ENCODE results near the gene KPNB1.

The KPNB1 gene

GRCh38 chr17:47636273-47637030 is 13.3 kb upstream of the KPNB1 start:
- Histone ChIP-seq H3K36me3 (ENCODE audit: control insufficient read depth, insufficient read depth, low read length) (peaks cover 23% of the 10 kb centered on the region), H3K4me3 (ENCODE audit: extremely low read depth, insufficient read depth, low read length, poor library complexity, severe bottlenecking) (no peak overlapping the region), H3K9me3 (ENCODE audit: control insufficient read depth, low read length) (no peaks in the 10 kb centered on the region), H3K4me1 (ENCODE audit: control insufficient read depth, insufficient read depth, low read length, poor library complexity, severe bottlenecking) (no peaks in the 10 kb centered on the region), H3K27ac (ENCODE audit: low read depth, low read length, severe bottlenecking) (no peak overlapping the region)
- 100% methylated on average over 1 to 2 of the region's 2 CpGs for WGBS, 2 experiments (ENCODE audit: insufficient coverage in 2 of 2)

DNA sequence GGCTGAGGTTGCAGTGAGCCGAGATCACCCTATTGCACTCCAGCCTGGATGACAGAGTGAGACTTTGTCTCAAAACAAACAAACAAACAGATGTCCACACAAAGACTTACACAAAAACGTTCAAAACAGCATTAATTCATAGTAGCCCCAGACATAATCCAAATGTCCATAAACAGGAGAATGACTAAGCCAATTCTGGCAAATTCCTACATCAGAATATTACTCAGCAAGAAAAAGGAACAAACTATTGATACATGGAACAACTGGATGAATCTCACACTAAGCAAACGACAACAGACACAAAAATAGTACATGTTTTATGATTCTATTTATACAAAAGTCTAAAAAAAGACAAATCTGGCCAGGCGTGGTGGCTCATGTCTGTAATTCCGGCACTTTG is 10.8 kb upstream of the KPNB1 start:
- Histone ChIP-seq H3K27ac (ENCODE audit: low read depth, low read length, severe bottlenecking) (no peak overlapping the region), H3K9me3 (ENCODE audit: control insufficient read depth, low read length) (no peaks in the 10 kb centered on the region), H3K36me3 (ENCODE audit: control insufficient read depth, insufficient read depth, low read length) (peaks cover 19% of the 10 kb centered on the region), H3K4me1 (ENCODE audit: control insufficient read depth, insufficient read depth, low read length, poor library complexity, severe bottlenecking) (no peaks in the 10 kb centered on the region), H3K4me3 (ENCODE audit: extremely low read depth, insufficient read depth, low read length, poor library complexity, severe bottlenecking) (no peak overlapping the region)
- 74 to 84% methylated on average over 2 to 4 of the region's 5 CpGs for WGBS, 2 experiments (ENCODE audit: insufficient coverage in 2 of 2)

GRCh38 chr17:47640076-47640475 is 9.6 kb upstream of the KPNB1 start:
- Histone ChIP-seq H3K4me1 (ENCODE audit: control insufficient read depth, insufficient read depth, low read length, poor library complexity, severe bottlenecking) (no peaks in the 10 kb centered on the region), H3K36me3 (ENCODE audit: control insufficient read depth, insufficient read depth, low read length) (peaks cover 17% of the 10 kb centered on the region), H3K4me3 (ENCODE audit: extremely low read depth, insufficient read depth, low read length, poor library complexity, severe bottlenecking) (no peak overlapping the region), H3K27ac (ENCODE audit: low read depth, low read length, severe bottlenecking) (no peak overlapping the region), H3K9me3 (ENCODE audit: control insufficient read depth, low read length) (no peaks in the 10 kb centered on the region)
- no CpG with 5 or more reads among the region's 3 CpGs for WGBS, 2 experiments (ENCODE audit: insufficient coverage in 2 of 2)

- Histone ChIP-seq H3K4me3 (ENCODE audit: extremely low read depth, insufficient read depth, low read length, poor library complexity, severe bottlenecking) (no peak overlapping the region), H3K36me3 (ENCODE audit: control insufficient read depth, insufficient read depth, low read length) (peaks cover 11% of the 10 kb centered on the region), H3K27ac (ENCODE audit: low read depth, low read length, severe bottlenecking) (no peak overlapping the region), H3K9me3 (ENCODE audit: control insufficient read depth, low read length) (no peaks in the 10 kb centered on the region), H3K4me1 (ENCODE audit: control insufficient read depth, insufficient read depth, low read length, poor library complexity, severe bottlenecking) (no peaks in the 10 kb centered on the region)
- WGBS, 2 experiments (ENCODE audit: insufficient coverage in 2 of 2): 81 to 88% methylated on average over 3 to 4 of the region's 4 CpGs
These were observed 8.5 kb upstream of the KPNB1 start for GRCh38 chr17:47641202-47641601.

- H3K36me3 ChIP-seq (ENCODE audit: control insufficient read depth, insufficient read depth, low read length): no peaks in the 10 kb centered on the region
- no peak overlapping the region for H3K27ac ChIP-seq (ENCODE audit: low read depth, low read length, severe bottlenecking)
- no peaks in the 10 kb centered on the region for H3K4me1 ChIP-seq (ENCODE audit: control insufficient read depth, insufficient read depth, low read length, poor library complexity, severe bottlenecking)
- WGBS, 2 experiments (ENCODE audit: insufficient coverage in 2 of 2): 100% methylated on average over 1 of the region's 2 CpGs
- H3K9me3 ChIP-seq (ENCODE audit: control insufficient read depth, low read length): no peaks in the 10 kb centered on the region
- H3K4me3 ChIP-seq (ENCODE audit: extremely low read depth, insufficient read depth, low read length, poor library complexity, severe bottlenecking): no peak overlapping the region
These were observed 6.6 kb upstream of the KPNB1 start for GRCh38 chr17:47643116-47643515.

DNA sequence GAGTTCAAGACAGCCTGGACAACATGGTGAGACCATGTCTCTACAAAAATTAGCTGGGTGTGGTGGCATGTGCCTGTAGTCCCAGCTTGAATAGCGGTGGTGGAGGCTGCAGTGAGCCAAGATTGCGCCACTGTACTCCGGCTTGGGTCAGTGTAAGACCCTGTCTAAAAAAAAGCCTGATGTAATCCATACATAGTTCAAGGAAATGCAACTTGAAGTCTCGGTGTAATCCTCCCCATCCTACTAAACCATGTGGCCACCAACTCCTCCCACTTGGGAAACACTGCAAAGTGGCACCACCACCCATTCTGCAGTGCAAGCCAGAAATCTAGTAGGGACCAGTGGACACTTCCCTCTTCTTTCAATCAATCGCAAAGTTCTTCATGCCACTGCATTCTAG is 5.4 kb upstream of the KPNB1 start:
- H3K27ac ChIP-seq (ENCODE audit: low read depth, low read length, severe bottlenecking): no peak overlapping the region
- H3K4me3 ChIP-seq (ENCODE audit: extremely low read depth, insufficient read depth, low read length, poor library complexity, severe bottlenecking): no peak overlapping the region
- no peaks in the 10 kb centered on the region for H3K9me3 ChIP-seq (ENCODE audit: control insufficient read depth, low read length)
- H3K36me3 ChIP-seq (ENCODE audit: control insufficient read depth, insufficient read depth, low read length): no peaks in the 10 kb centered on the region
- WGBS, 2 experiments (ENCODE audit: insufficient coverage in 2 of 2): 78 to 94% methylated on average over 3 to 5 of the region's 5 CpGs
- H3K4me1 ChIP-seq (ENCODE audit: control insufficient read depth, insufficient read depth, low read length, poor library complexity, severe bottlenecking): no peaks in the 10 kb centered on the region

DNA sequence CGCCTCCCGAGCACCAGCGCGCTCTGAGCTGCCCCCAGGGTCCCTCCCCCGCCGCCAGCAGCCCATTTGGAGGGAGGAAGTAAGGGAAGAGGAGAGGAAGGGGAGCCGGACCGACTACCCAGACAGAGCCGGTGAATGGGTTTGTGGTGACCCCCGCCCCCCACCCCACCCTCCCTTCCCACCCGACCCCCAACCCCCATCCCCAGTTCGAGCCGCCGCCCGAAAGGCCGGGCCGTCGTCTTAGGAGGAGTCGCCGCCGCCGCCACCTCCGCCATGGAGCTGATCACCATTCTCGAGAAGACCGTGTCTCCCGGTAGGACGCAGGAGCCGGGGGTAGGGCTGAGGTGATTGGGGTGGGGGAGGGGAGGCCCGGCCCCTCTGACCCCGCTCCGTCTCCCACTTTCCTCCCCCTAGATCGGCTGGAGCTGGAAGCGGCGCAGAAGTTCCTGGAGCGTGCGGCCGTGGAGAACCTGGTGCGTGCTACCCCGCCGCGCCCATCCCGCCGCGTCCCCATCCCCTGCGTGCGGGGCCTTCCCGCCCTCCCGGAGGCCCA is 329 bp downstream of the KPNB1 start:
- H3K36me3 ChIP-seq (ENCODE audit: control insufficient read depth, insufficient read depth, low read length): peaks cover 45% of the 10 kb centered on the region
- peak overlapping the region; percentile 58 for H3K27ac ChIP-seq (ENCODE audit: low read depth, low read length, severe bottlenecking)
- WGBS, 2 experiments (ENCODE audit: insufficient coverage in 2 of 2): 0% methylated on average over 10 of the region's 48 CpGs; no CpG with 5 or more reads in 1 of the 2 experiments
- peaks cover 16% of the 10 kb centered on the region for H3K4me1 ChIP-seq (ENCODE audit: control insufficient read depth, insufficient read depth, low read length, poor library complexity, severe bottlenecking)
- no peaks in the 10 kb centered on the region for H3K9me3 ChIP-seq (ENCODE audit: control insufficient read depth, low read length)
- peak overlapping the region; percentile 66 for H3K4me3 ChIP-seq (ENCODE audit: extremely low read depth, insufficient read depth, low read length, poor library complexity, severe bottlenecking)

DNA sequence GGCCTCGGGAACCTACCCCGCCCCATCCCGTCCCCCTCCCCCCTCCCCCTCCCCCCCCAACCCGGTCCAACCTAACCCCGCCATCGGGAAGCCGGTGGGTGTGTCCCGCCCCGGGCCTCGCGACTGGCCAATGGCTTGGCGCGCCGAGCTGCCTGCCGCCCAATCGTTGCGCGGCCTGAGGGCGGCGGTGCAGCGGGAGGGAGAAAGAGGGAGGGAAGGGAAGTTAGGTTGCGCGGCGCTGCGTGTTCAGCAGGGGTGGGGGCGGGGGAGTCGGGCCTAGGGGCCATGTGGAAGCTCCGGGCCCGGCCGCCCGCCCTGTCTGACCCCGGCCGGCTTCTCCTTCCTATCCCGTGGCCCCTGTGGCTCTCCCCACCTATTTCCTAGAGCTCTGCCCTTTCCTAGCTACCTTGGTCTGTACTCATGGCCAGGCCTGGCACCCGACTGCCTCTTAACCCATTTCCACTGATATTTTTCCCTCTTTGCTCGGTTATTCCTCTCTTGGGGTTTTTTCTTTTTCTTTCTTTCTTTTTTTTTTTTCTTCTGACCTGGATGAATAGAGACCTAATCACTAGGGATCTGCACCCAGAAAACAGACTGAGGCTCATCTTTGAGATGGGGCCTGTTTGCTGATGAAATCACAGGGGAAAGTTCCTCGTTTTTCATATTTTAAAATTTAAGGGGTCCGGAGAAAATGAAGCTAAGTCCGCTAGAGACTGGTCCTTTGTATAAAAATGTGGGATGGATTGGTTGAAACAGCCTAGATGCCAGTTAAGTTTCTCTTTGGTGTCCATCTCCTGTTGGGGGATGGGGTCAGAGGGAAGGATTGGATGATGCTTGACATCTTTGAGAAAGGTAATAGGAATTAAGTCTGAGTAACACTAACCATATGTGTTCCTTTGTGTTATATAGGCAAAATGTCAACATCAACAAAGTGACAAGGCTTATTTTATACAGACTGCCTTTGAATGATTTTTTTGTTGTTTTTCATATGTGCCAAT is 1.1 kb downstream of the KPNB1 start:
- H3K4me3 ChIP-seq (ENCODE audit: extremely low read depth, insufficient read depth, low read length, poor library complexity, severe bottlenecking): peak overlapping the region; percentile 66
- peaks cover 53% of the 10 kb centered on the region for H3K36me3 ChIP-seq (ENCODE audit: control insufficient read depth, insufficient read depth, low read length)
- peaks cover 16% of the 10 kb centered on the region for H3K4me1 ChIP-seq (ENCODE audit: control insufficient read depth, insufficient read depth, low read length, poor library complexity, severe bottlenecking)
- H3K9me3 ChIP-seq (ENCODE audit: control insufficient read depth, low read length): no peaks in the 10 kb centered on the region
- peak overlapping the region; percentile 51 for H3K27ac ChIP-seq (ENCODE audit: low read depth, low read length, severe bottlenecking)
- WGBS, 2 experiments (ENCODE audit: insufficient coverage in 2 of 2): 2% methylated on average over 11 to 28 of the region's 39 CpGs

GRCh38 chr17:47651704-47652103 is 2.0 kb downstream of the KPNB1 start:
- Histone ChIP-seq H3K4me1 (ENCODE audit: control insufficient read depth, insufficient read depth, low read length, poor library complexity, severe bottlenecking) (peaks cover 16% of the 10 kb centered on the region), H3K27ac (ENCODE audit: low read depth, low read length, severe bottlenecking) (no peak overlapping the region), H3K4me3 (ENCODE audit: extremely low read depth, insufficient read depth, low read length, poor library complexity, severe bottlenecking) (peak overlapping the region; percentile 66), H3K36me3 (ENCODE audit: control insufficient read depth, insufficient read depth, low read length) (peaks cover 62% of the 10 kb centered on the region), H3K9me3 (ENCODE audit: control insufficient read depth, low read length) (no peaks in the 10 kb centered on the region)
- WGBS, 2 experiments (ENCODE audit: insufficient coverage in 2 of 2): 55 to 86% methylated on average over 1 of the region's 2 CpGs

DNA sequence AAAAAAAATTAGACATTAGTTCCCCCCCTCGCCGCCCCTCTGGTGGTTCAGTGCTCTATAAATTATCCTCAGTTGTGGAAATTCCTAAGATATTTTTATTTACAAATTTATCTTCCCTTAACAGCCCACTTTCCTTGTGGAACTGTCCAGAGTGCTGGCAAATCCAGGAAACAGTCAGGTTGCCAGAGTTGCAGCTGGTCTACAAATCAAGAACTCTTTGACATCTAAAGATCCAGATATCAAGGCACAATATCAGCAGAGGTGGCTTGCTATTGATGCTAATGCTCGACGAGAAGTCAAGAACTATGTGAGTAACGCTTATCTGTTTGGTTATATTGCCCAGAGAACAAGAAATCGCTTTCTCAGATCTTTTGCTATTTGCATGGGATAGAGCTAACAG is 2.9 kb downstream of the KPNB1 start:
- 95 to 96% methylated on average over 3 to 4 of the region's 6 CpGs for WGBS, 2 experiments (ENCODE audit: insufficient coverage in 2 of 2)
- no peaks in the 10 kb centered on the region for H3K9me3 ChIP-seq (ENCODE audit: control insufficient read depth, low read length)
- H3K27ac ChIP-seq (ENCODE audit: low read depth, low read length, severe bottlenecking): no peak overlapping the region
- peaks cover 16% of the 10 kb centered on the region for H3K4me1 ChIP-seq (ENCODE audit: control insufficient read depth, insufficient read depth, low read length, poor library complexity, severe bottlenecking)
- peaks cover 70% of the 10 kb centered on the region for H3K36me3 ChIP-seq (ENCODE audit: control insufficient read depth, insufficient read depth, low read length)
- H3K4me3 ChIP-seq (ENCODE audit: extremely low read depth, insufficient read depth, low read length, poor library complexity, severe bottlenecking): peak overlapping the region; percentile 66

All from mesodermal cell (in vitro differentiated cells).